GM18502 (cell line): ENCODE data around the gene SCRN3.
A peak's percentile ranks its signal among the peaks of the same experiment; 100 is the strongest.
"Not testable (repeated sequence)": the region's sequence is repeated elsewhere in the genome, so short reads cannot be mapped to it uniquely, and the experiment has no call there.

Source experiments
- ATAC-seq: cut with Tn5 transposase; IDR thresholded peaks from one replicate; pipeline ENCODE4 v1.9.1; 2021; ENCODE audit warnings: mild to moderate bottlenecking; ENCODE audit not compliant: unreplicated experiment, poor library complexity

Gene SCRN3, protein sequence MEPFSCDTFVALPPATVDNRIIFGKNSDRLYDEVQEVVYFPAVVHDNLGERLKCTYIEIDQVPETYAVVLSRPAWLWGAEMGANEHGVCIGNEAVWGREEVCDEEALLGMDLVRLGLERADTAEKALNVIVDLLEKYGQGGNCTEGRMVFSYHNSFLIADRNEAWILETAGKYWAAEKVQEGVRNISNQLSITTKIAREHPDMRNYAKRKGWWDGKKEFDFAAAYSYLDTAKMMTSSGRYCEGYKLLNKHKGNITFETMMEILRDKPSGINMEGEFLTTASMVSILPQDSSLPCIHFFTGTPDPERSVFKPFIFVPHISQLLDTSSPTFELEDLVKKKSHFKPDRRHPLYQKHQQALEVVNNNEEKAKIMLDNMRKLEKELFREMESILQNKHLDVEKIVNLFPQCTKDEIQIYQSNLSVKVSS

DNA sequence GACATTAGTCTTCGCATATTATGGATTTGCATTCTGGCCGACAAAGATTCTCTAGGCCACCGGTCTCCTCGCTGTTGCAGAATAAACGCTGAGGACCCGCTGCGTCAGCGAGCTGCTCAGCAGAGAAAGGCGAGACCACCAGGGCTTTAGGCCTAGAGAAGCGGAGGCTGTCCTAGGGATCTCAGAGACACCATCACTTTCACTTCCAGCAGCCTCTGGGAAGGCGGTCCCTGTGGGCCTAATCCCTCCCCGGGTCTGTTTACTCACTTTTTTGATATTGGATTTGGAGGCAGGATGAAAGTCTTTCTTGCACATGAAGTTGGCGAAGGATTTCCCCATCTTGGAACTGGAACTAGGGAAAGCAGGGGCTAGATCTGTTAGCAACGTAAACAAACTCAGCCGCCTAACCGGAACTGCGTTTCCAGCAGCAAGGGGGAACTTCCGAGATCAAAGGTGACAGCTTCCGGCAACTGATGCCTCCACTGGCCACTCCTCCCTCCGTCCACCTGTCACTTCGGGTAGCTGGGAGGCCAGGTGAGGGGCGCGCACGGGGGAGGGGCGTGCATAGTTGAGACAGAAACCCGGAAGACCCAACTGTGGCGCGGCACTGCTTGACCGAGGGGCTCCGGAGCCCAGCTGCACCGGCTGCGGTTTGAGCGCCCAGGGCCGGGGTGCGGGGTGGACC, at the start of gene SCRN3:
Gene SCRN3 (plus strand): TSS at position 447 of the 685 bp plus-strand sequence. CDS start 2,554 bp downstream, outside the sequence.
- peak; percentile 95 for ATAC-seq

DNA sequence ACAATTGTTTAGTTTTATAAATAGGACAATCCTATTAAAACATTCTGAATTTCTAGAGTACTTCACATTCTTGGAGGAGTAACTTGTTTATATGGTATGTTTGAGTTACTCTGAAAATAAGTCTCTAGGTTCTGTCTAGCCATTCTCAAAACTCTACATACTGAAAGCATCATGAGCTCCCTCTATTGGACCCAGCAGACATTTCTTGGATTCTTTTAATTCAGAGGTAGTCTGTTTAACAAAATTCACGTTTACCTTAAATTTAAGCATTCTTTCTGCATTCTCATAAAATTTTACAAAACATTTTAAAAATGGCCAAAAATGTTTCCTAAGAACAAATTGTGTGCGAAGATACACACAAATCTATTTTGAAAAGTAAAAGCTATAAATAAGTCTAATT, 45.5 kb upstream of the SCRN3 start:
- ATAC-seq = no peak

DNA sequence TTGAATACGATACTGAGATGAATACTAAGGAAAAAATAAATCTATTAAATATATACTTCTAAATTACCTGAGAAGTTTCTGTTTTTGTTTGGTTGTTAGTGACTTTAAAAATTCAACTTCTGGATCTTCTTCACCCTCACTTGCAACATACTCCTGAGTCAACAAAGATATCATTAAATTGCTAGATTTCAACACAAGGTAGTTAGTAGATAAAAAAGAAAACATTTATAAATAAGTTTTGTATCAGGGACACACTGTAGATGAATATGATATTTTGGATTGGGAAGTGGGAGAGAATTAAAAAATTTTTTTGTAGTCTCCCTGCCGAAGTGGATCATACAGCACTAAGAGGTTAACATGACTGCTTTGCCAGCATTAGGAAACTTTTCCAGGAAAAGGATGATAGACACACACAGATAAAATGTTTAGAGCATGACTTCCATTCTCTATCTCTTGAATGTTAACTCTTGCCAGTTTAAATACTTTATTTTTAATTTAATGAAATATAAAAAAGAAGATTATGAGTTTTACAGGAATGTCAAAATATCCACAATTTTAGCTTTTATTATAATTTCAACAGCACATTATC, 44.8 kb upstream of the SCRN3 start:
- no peak for ATAC-seq

DNA sequence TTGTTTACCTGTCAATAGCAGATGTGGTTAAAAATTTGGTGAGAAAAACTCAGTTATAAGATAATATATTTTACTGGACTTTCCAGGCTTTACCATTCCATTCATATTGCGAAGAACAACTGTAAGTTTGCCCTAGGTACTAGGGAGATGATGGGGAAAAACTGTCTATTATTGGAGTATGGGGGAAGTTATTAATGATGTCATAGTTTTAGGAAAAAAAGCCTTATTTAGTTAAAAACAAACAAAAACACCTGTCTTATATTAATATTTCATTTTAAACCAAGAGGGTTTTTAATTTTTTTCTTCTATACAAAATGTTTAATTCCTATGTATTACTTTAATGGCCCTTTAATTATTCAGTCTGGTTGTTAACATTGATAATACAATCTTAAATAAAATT, 42.5 kb upstream of the SCRN3 start:
- no peak for ATAC-seq

DNA sequence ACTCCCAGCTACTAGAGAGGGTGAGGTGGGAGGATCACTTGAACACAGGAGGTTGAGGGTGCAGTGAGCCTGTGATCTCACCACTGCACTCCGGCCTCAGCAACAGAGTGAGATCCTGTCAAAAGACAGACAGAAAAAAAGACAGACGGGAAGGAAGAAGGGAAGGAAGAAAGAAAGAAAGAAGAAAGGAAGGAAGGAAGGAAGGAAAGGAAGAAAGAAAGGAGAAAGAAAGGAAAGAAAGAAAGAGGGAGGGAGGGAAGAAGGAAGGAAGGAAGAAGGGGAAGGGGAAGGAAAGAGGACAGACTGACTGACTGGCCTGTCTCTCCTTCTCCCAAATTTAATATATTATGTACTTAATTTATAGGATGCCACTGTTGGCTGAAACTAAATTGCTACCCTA, 39.2 kb upstream of the SCRN3 start:
- ATAC-seq = no peak

DNA sequence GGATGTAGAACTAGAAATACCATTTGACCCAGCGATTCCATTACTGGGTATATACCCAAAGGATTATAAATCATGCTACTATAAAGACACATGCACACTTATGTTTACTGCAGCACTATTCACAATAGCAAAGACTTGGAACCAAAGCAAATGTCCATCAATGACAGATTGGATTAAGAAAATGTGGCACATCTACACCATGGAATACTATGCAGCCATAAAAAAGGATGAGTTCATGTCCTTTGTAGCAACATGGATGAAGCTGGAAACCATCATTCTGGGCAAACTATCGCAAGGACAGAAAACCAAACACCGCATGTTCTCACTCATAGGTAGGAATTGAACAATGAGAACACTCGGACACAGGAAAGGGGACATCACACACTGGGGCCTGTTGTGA, 35.9 kb upstream of the SCRN3 start:
- ATAC-seq = not testable (repeated sequence)

DNA sequence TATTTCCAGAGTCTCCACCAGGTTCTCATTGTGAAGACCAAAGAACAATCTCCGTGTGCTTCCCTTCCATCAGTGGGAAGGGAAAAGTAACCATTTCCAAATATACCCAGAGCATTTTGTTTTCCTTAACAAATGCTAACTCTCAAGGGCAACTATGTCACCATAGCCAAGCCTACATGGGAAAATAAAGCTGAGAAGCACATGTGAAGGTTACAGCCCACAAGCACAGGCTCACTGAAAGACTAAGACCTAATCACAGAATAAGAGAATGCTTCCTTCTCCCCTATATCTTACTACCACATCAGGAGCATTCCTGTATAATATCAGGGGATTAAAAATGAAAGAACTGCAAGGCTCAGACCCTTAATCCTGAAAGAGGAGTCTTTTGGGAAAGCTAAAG, 32.6 kb upstream of the SCRN3 start:
- ATAC-seq = no peak

DNA sequence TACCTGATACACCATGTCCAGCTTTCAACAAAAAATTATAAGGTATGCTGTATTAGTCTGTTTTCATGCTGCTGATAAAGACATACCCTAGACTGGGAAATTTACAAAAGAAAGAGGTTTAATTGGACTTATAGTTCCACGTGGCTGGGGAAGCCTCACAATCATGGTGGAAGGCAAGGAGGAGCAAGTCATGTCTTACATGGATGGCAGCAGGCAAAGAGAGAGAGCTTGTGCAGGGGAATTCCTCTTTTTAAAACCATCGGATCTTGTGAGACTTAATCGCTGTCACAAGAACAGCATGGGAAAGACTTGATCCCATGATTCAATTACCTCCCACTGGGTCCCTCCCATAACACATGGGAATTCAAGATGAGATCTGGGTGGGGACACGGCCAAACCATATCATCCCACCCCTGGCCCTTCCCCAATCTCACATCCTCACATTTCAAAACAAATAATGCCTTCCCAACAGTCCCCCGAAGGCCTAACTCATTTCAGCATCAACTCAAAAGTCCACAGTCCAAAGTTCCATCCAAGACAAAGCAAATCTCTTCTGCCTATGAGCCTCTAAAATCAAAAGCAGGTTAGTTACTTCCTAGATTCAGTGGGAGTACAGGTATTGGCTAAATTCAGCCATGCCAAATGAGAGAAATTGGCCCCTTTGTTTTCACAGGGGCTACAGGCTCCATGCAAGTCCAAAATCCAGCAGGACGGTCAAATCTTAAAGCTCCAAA, 31.9 kb upstream of the SCRN3 start:
- ATAC-seq = not testable (repeated sequence)

DNA sequence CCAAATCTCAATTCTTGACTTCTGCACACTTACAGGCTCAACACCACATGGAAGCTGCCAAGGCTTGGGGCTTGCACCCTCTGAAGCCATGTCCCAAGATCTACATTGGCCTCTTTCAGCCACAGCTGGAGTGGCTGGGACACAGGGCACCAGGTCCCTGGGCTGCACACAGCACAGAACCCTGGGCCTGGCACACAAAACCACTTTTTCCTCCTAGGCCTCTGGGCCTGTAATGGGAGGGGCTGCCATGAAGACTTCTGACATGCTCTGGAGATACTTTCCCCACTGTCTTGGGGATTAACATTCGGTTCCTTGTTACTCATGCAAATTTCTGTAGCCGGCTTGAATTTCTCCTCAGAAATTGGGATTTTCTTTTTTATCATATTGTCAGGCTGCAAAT, 30.9 kb upstream of the SCRN3 start:
- no peak for ATAC-seq

DNA sequence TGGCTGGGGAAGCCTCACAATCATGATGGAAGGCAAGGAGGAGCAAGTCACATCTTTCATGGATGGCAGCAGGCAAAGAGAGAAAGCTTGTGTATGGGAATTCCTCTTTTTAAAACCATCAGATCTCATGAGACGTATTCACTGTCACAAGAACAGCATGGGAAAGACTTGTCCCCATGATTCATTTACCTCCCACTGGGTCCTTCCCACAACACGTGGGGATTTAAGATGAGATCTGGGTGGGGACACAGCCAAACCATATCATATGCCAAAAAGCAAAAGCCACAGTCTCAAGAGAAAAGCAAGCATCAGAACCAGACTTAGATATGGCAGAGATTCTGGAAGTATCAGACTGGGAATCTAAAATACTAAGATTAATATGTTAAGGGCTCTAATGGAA, 30.0 kb upstream of the SCRN3 start:
- ATAC-seq = no peak

DNA sequence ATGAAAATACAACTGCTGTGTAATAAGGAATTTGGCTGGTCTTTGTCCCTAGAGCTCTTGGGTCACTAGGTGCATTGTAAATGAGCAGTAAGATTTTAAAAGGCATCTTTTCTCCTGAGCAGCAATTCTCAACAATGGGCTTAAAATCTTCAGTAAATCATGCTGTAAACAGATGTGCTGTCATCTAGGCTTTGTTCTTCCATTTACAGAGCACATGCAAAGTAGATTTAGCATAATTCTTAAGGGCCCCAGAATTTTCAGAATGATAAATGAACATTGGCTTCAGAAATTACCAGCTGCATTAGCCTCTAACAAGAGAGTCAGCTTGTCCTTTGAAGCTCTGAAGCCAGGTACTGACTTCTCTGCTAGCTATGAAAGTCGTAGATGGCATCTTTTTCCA, 26.8 kb upstream of the SCRN3 start:
- no peak for ATAC-seq

DNA sequence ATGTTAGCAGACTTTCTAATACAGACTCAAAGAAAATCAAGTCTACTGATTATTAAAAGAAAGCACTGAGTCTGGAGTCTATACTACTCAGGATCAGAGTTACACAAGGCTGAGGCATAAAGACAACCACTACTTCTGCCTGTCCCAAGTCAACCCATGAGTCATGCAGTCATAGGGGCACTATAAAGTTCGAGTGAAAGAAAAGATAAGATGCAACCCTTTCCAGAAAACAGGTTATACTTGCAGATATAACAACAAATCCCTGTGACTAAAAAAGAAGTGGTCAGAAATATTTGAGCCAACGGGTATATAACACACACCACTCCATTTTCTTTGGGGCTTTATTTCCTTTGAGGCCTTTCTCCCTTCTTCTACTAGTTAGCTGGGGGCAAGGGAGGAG, 18.6 kb upstream of the SCRN3 start:
- ATAC-seq = no peak

DNA sequence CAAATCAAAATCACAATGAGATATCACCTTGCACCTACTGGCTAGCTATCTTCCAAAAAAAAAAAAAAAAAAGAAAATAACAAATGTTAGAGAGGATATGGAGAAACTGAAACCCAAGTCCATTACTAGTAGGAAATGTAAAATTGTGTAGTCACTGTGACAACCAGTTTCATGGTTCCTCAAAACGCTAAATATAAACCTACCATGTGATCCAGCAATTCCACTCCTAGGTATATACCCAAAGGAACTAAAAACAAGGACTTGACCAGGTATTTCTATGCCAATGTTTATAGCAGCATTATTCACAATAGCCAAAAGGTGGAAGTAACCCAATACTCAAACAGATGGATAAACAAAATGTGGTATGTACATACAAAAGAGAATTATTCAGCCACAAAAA, 11.7 kb upstream of the SCRN3 start:
- no peak for ATAC-seq

DNA sequence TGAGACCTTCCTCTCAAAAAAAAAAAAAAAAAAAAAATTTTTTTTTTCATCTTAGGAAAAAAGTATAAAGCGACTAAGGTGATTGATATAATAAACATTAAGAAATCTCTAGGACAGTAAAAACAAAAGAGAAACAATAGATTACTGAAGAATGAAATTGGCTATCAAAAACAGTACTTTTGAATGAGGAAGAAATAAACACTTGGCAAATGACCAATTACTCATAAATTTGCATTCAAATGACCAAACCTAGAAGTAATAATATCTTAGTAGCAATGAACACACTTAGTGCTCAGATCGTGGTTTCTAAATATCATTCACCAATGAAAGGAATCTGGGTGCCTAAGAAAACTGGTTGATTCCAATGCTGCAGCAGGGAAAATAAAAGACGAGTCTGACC, 10.3 kb upstream of the SCRN3 start:
- no peak for ATAC-seq

DNA sequence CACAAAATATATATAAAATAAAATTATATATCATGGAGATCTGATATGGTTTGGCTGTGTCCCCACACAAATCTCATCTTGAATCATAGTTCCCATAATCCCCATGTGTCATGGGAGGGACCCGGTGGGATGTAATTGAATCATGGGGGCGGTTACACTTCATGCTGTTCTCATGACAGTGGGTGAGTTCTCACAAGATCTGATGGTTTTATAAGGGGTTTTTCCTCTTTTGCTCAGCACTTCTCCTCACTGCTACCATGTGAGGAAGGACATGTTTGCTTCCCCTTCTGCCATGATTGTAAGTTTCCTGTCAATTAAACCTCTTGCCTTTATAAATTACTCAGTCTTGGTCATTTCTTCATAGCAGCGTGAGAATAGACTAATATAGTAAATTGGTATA, 6.8 kb upstream of the SCRN3 start:
- not testable (repeated sequence) for ATAC-seq

DNA sequence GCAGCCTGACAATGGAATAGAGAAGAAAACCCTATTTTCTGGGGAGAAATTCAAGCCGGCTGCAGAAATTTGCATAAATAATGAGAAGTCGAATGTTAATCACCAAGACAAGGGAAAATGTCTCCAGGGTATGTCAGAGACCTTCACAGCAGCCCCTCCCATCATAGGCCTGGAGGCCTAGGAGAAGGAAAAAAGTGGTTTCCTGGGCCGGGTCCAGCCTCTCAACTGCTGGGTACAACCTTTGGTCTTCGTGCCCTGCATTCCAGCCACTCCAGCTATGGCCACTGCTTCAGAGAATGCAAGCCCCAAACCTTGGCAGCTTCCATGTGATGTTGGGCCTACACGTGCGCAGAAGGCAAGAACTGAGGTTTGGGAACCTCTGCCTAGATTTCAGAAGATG, 6.0 kb upstream of the SCRN3 start:
- no peak for ATAC-seq

DNA sequence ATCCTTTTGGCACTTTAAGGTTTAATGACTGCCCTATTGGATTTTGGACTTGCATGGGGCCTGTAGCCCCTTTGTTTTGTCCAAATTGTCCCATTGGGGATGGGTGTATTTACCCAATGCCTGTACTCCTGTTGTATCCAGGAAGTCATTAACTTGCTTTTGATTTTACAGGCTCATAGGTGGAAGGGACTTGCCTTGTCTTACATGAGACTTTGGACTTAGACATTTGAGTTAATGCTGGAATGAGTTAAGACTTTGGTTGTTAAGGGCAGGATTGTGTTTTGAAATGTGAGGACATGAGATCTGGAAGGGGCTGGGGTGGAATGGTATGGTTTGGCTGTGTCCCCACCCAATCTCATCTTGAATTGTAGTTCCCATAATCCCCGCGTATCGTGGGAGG, 5.2 kb upstream of the SCRN3 start:
- ATAC-seq = not testable (repeated sequence)

DNA sequence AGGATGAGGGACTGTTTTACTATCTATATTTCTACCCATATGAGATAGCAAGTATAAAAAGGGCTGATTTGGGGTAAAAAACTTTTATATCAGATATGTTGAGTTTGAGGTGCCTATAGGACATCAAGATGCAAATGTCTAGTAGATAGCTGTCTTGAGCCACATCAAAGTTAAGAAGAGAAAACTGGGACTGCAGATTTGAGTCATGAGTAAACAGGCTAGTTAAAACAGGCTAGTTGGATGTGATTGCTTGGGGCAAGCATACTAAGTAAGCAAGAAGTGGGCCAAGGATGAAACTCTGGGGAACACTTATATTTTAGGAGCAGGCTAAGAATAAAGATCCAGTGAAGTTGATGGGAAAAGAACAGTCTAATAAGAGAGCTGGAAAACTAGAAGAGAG, 2.8 kb upstream of the SCRN3 start:
- ATAC-seq = no peak

DNA sequence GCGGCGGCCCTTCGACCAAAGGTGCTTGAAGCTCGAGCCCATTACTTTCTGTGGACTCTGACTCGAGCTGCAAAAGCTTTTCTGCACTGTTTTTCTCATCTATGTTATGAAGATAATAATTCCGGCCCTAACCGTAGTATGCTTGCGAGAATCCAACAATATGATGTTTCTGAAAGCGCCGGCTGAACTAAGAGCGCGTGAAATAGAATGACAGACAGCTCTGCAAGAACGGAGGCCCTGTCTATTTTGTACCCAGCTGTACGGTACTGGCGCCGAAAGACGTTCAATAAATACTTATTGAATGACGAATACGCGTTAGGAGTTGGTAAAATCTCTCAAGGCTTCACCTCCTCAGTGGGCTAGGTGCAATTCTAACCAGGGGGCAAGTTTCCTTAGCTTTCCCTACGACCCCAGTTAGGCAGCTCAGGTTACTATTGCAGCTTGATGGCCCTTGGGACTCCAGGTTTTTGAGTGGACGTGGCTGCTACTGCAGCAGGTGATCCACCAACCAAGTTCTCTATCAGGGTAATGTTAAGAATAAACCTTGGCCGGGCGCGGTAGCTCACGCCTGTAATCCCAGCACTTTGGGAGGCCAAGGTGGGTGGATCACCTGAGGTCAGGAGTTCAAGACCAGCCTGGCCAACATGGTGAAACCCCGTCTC, 570 bp downstream of the SCRN3 start:
- peak; percentile 32 for ATAC-seq

DNA sequence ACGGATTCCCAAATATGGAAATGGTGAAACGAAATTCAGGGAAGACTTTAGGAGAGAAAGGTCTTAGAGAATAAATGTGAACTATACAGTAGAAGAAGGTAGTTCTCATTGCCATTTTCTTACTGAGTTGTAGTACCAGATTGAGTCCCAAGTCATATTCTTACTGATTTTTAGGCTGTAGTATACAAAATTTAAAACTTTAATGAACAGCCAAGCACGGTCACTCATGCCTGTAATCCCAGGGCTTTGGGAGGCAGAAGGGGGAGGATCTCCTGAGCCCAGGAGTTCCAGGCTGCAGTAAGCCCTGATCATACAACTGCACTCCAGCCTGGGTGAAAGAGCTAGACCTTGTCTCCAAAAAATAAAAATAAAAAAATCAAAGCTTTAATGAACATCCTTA, 2.2 kb downstream of the SCRN3 start:
- ATAC-seq = no peak
